SU-DHL-6 (cell line): ENCODE data around the gene LDLRAD2.

Experiments used
- H2AFZ ChIP-seq: fragments of 200-600 bp; sonication (generic); 2 replicates; pipeline ENCODE4 v1.6.1; 2014; ENCODE audit warnings: low read depth, mild to moderate bottlenecking, moderate library complexity, mixed read lengths, antibody characterized with exemption, low read length; ENCODE audit not compliant: severe bottlenecking
- H3F3A ChIP-seq: fragments of 200-600 bp; shearing (Covaris generic); 2 replicates; pipeline ENCODE4 v1.6.0; 2016; ENCODE audit warnings: antibody characterized with exemption, mild to moderate bottlenecking; ENCODE audit not compliant: insufficient read depth
- H3K27ac ChIP-seq: fragments of 200-600 bp; sonication (generic); 2 replicates; pipeline ENCODE4 v1.5.1; 2016; ENCODE audit warnings: low read depth, mild to moderate bottlenecking, low read length, moderate library complexity, mixed read lengths
- H3K27me3 ChIP-seq: fragments of 200-600 bp; sonication (generic), shearing (Covaris generic); 2 replicates; pipeline ENCODE4 v1.6.0; 2014; ENCODE audit warnings: mild to moderate bottlenecking, low read length
- H3K36me3 ChIP-seq: fragments of 200-600 bp; sonication (generic); 2 replicates; pipeline ENCODE4 v1.6.1; 2014; ENCODE audit warnings: mild to moderate bottlenecking, low read length, mixed read lengths
- H3K4me2 ChIP-seq: fragments of 300-600, 200-600 bp; shearing (Covaris generic), sonication (generic); 2 replicates; pipeline ENCODE4 v1.6.0; 2014; ENCODE audit warnings: low read length, low read depth, mild to moderate bottlenecking; ENCODE audit not compliant: poor library complexity, severe bottlenecking
- H3K4me3 ChIP-seq: fragments of 200-600 bp; sonication (generic); 2 replicates; pipeline ENCODE4 v1.5.1; 2014; ENCODE audit warnings: antibody characterized with exemption, low read length, mild to moderate bottlenecking, mixed read lengths; ENCODE audit not compliant: insufficient read depth, poor library complexity, severe bottlenecking
- H3K79me2 ChIP-seq: fragments of 200-600 bp; sonication (generic); 2 replicates; pipeline ENCODE4 v1.6.1; 2014; ENCODE audit warnings: mild to moderate bottlenecking, low read length, moderate library complexity; ENCODE audit not compliant: insufficient read depth
- H3K9ac ChIP-seq: fragments of 200-600 bp; sonication (generic); 2 replicates; pipeline ENCODE4 v1.7.0; 2014; ENCODE audit warnings: mild to moderate bottlenecking, low read length
- H3K9me2 ChIP-seq: fragments of 200-600 bp; sonication (generic); replicated peaks from 2 replicates; pipeline ENCODE4 v1.6.1; 2014; ENCODE audit warnings: low read length; ENCODE audit not compliant: insufficient read depth
- H3K9me3 ChIP-seq: fragments of 200-600 bp; sonication (generic); 2 replicates; pipeline ENCODE4 v1.6.1; 2014; ENCODE audit warnings: low read length, mixed read lengths; ENCODE audit not compliant: insufficient read depth
- H4K20me1 ChIP-seq: fragments of 200-600 bp; sonication (generic); 2 replicates; pipeline ENCODE4 v1.6.1; 2014; ENCODE audit warnings: low read depth, mild to moderate bottlenecking, antibody characterized with exemption, low read length, moderate library complexity, mixed read lengths
- CTCF ChIP-seq: fragments of 200-600 bp; sonication (generic); IDR thresholded peaks from one replicate; pipeline ENCODE4 v1.5.1; 2017; ENCODE audit warnings: antibody characterized with exemption, mild to moderate bottlenecking, low read length, moderate library complexity; ENCODE audit not compliant: insufficient read depth, poor library complexity, severe bottlenecking
- EZH2phosphoT487 ChIP-seq: fragments of 200-600 bp; sonication (generic), shearing (Covaris generic); conservative IDR thresholded peaks from 2 replicates; pipeline ENCODE4 v1.6.1; 2018; ENCODE audit warnings: mild to moderate bottlenecking, antibody characterized with exemption, low read length, moderate library complexity, mixed read lengths

LDLRAD2 gene

GRCh38 chr1:21864730-21865129, 52.7 kb downstream of the LDLRAD2 start:
- no peaks in the 10 kb centered on the region for H3K36me3 ChIP-seq
- no peaks in the 10 kb centered on the region for H3K9me2 ChIP-seq
- H2AFZ ChIP-seq, result no peak overlapping the region
- H3K4me2 ChIP-seq, result no peak overlapping the region
- TF ChIP-seq CTCF (no peak), EZH2phosphoT487 (no peak)
- no peak overlapping the region for H3K27ac ChIP-seq
- H3F3A ChIP-seq, result no peaks in the 10 kb centered on the region
- H3K4me3 ChIP-seq, result no peak overlapping the region
- no peak overlapping the region for H3K9ac ChIP-seq
- H3K27me3 ChIP-seq, result no peaks in the 10 kb centered on the region
- H3K9me3 ChIP-seq, result no peaks in the 10 kb centered on the region
- H3K79me2 ChIP-seq, result no peaks in the 10 kb centered on the region
- no peaks in the 10 kb centered on the region for H4K20me1 ChIP-seq

GRCh38 chr1:21865609-21865942, 53.5 kb downstream of the LDLRAD2 start:
- Histone ChIP-seq H3K9me2 (no peaks in the 10 kb centered on the region), H3K36me3 (no peaks in the 10 kb centered on the region), H3K9me3 (no peaks in the 10 kb centered on the region), H2AFZ (no peak overlapping the region), H3K79me2 (no peaks in the 10 kb centered on the region), H4K20me1 (no peaks in the 10 kb centered on the region), H3K27me3 (no peaks in the 10 kb centered on the region), H3K27ac (no peak overlapping the region), H3K4me3 (no peak overlapping the region), H3K9ac (no peak overlapping the region), H3K4me2 (no peak overlapping the region), H3F3A (no peaks in the 10 kb centered on the region)
- TF ChIP-seq EZH2phosphoT487 (no peak), CTCF (no peak)

- Histone ChIP-seq H3K79me2 (no peaks in the 10 kb centered on the region), H2AFZ (no peak overlapping the region), H4K20me1 (no peaks in the 10 kb centered on the region), H3K9me2 (no peaks in the 10 kb centered on the region), H3K4me3 (no peak overlapping the region), H3K27ac (no peak overlapping the region), H3F3A (no peaks in the 10 kb centered on the region), H3K36me3 (no peaks in the 10 kb centered on the region), H3K9me3 (no peaks in the 10 kb centered on the region), H3K4me2 (no peak overlapping the region), H3K27me3 (no peaks in the 10 kb centered on the region), H3K9ac (no peak overlapping the region)
- TF ChIP-seq CTCF (no peak), EZH2phosphoT487 (no peak)
Observed at GRCh38 chr1:21865943-21866706, 54.1 kb downstream of the LDLRAD2 start.
